Activated T-helper 9 cell treated with anti-CD3 and anti-CD28 coated beads, Interleukin-2, amount 50 U/mL, for 16 hours (primary cell): Measurements from ENCODE around the gene SMC6.

Experiments
- DNase-seq: peaks from one replicate; pipeline ENCODE4 v3.0.0-alpha.2; 2020; ENCODE audit warnings: low read depth

Gene SMC6

DNA sequence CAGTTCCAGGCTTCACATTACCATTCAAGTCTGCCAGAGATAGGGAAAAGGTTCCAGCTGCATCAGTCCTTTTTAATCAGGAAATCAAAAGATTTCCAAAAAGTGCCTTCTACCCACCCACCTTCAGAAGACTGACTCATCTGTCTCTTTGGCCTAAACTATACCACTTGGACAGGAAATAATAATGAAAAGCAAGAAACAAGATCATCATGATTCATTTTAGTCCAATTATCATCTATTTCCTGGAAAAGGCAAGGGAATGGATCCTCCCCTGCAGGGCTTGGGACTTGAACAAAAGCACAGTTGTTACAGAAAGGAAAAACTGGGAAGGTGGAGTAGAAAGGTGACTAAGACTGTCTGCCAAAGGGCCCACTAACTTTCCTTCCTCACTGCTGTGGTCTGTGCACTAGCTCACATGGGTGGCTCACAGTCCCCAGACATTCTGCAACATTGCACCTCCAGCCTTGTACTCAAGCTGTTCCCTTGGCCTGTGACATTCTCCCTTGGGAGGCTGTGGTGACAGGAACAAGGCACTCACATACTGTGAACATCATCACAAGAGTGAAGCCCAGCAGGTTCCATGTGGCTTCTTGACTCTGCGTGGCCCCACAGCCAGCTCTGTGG, 137.8 kb downstream of the SMC6 start:
- no peak for DNase-seq

DNA sequence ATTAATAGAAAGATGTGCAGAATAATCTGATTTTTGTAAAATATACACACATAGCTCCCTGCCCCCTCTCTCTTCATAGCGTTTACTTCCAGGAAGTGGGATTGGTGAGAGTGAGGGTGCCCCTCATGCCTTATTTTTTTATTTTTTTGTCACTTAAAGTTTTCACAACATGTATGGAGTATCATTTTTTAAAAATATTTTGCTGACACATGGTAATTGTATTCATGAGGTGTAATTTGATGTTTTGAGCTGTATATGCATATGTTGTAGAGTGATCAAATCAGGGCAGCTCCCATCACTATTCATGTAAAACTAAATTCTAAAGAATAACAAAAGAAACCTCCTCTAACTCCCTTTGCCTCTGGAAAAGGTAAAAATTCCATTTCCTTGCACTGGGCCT, 138.5 kb downstream of the SMC6 start:
- no peak for DNase-seq

DNA sequence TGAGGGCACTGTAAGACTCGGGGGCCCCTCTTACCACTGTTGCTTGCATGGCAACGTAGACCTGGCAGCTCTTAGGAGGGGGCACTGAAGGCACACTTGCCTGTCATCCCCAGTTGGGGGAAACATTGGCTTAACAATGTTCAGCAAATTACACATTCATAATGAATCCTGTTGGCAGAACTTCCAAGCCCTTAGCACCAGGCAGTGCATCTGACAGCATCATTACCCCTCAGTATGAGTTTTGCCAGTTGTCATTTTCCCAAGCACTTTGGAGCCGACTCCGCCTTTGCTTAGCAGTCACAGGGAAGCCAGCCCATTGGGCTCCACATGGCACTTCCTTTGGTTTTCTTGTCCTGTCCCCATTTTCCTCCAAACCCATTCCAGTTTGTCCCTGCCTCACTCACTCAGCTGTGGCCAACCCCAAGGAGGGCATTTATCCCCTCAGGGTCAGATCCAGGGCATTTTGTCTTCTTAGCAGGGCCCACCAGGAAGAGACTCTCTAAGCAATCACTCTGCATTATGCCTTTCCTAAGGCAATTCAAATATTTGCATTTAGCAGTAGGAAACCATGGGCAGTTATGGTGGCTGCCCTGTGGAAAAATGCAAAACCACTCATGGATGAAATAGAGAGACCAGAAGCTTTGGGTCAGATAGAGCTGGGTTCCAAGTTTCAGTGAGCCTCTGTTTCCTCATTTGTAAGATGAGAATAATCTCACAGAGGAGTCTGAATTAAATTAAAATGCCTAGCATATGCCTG, 139.3 kb downstream of the SMC6 start:
- no peak for DNase-seq
